Gastrocnemius medialis (tissue), 4 donors: ENCODE results near the gene HAUS7. TPM values are rescaled to one million over a fixed set of nuclear protein-coding genes. Genes with fewer than 3 reads are reported as not detected.

Experiments
- ATAC-seq, 2 donors: fragments of 150-250 bp; one replicate each; pipeline ENCODE4 v1.9.1; 2016
- DNase-seq, 2 donors: peaks; one replicate each; pipeline ENCODE4 v3.0.0-alpha.2; 2019
- H3K27ac ChIP-seq, 4 donors: fragments of 200-600 bp; sonication (generic); 1 replicate in 1 of 4; 2 replicates in 3 of 4; pipeline ENCODE4 v1.5.1; 2016 to 2018; ENCODE audit warnings: mild to moderate bottlenecking in 2 of 4, moderate library complexity in 1 of 4
- H3K27me3 ChIP-seq, 3 donors: fragments of 200-600 bp; sonication (generic) in 2 of 3; 1 replicate in 1 of 3; 2 replicates in 2 of 3; pipeline versions ENCODE4 v1.5.1 to v1.6.0; 2016 to 2019; ENCODE audit warnings: mild to moderate bottlenecking in 1 of 3, moderate library complexity in 1 of 3
- H3K36me3 ChIP-seq, 2 donors: fragments of 200-600 bp; sonication (generic) in 1 of 2; one replicate each; pipeline ENCODE4 v1.5.1; 2017 to 2018
- H3K4me1 ChIP-seq, 2 donors: fragments of 200-600 bp; sonication (generic) in 1 of 2; one replicate each; pipeline ENCODE4 v1.5.1; 2016 to 2017; ENCODE audit warnings: mild to moderate bottlenecking in 2 of 2
- H3K4me3 ChIP-seq, 4 donors: fragments of 200-600 bp; sonication (generic) in 3 of 4; 1 replicate in 1 of 4; 2 replicates in 3 of 4; pipeline ENCODE4 v1.5.1; 2016 to 2019; ENCODE audit warnings: mild to moderate bottlenecking in 2 of 4
- H3K9me3 ChIP-seq, 3 donors: fragments of 200-600 bp; sonication (generic) in 2 of 3; 1 replicate in 1 of 3; 2 replicates in 2 of 3; pipeline ENCODE4 v1.5.1; 2016 to 2019
- POLR2A ChIP-seq, 2 donors: fragments of 450-650 bp; IDR thresholded peaks; one replicate each; pipeline ENCODE4 v1.6.1; 2017; ENCODE audit warnings: antibody characterized with exemption in 2 of 2, mild to moderate bottlenecking in 2 of 2, moderate library complexity in 2 of 2
- in situ Hi-C, 4 donors: fragments of 200-750 bp; cut with MboI; loops; one replicate each; pipeline versions ENCODE4 v1.15.0 to v1.8.0; 2017; ENCODE audit warnings: low sequenced_read_pairs in 4 of 4
- intact Hi-C: fragments of 100-400 bp; cut with DNase I; formaldehyde crosslinking; loops from one replicate; pipeline ENCODE4 v1.15.1; 2023; ENCODE audit warnings: low total_unique reads
- total RNA-seq, 4 donors: library from RNA; depleted of rRNA; stranded (reverse); fragments of >200 nt; gene quantifications; one replicate each; pipeline versions ENCODE4 v1.1.0 to v1.2.3, GENCODE V29; 2016
- TF ChIP-seq, protein P1 (sequence below), 5 experiments: fragments of 450-650 bp in 3 of 5; fragments of 200-600 bp in 2 of 5; sonication (generic) in 2 of 5; IDR thresholded peaks in 4 of 5; conservative IDR thresholded peaks in 1 of 5; 1 replicate in 4 of 5; 2 replicates in 1 of 5; pipeline ENCODE4 v1.5.1; 2016 to 2019; ENCODE audit warnings: antibody characterized with exemption in 5 of 5, mild to moderate bottlenecking in 3 of 5, moderate library complexity in 3 of 5

Gene HAUS7
- total RNA-seq, 4 donors from 2014 or later: 10.6 to 19.8 (median 13.2) TPM

DNA sequence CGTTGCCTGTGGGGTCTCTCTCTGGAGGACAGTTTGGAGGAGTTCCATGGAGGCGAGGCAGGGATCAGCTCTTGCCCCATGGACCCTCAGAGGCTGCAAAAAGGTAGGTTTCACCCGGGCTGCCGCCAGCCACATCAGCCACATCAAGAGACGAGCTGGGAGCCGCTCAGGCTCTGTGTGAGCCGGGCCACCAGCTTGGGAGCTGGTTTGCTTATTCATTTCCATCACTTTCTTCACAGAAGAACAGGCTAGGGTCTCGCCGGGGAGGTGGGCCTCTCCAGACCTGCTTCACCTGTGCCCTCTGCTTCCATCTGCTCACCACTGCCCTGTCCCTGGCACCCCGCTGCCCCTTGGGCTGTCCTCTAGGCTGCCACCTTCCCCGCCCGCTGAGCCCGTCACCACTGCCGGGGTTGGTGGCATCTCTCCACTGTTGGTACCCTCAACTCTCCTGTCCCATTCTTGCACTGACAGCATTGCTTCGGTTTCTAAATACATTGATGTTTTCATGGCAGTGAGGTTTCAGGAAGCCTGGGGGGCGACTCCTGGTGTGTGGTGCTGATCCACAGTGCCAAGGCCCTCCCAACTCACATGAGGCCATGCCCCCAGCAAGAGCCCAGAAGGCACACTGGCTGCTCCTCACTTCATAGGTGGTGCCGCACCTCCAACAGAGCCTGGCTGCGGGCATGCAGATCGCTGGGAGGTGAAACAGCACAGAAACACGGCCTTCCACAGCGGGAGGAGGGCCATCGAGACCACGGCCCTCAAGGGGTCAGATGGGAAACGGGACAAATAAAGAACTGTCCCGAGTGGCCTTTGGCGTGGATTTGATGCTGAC, 20.0 kb downstream of the HAUS7 start:
- Histone ChIP-seq H3K4me1 (no peaks in the 10 kb centered on the region), H3K4me3 (no peak overlapping the region), H3K27ac (no peak overlapping the region), H3K36me3 (peaks cover 0 to 9% of the 10 kb centered on the region in 2 donors), H3K27me3 (no peaks in the 10 kb centered on the region), H3K9me3 (no peaks in the 10 kb centered on the region)
- no peak for TF ChIP-seq POLR2A (IDR thresholded peaks at IDR 0.05)
- TF ChIP-seq, protein P1, sequence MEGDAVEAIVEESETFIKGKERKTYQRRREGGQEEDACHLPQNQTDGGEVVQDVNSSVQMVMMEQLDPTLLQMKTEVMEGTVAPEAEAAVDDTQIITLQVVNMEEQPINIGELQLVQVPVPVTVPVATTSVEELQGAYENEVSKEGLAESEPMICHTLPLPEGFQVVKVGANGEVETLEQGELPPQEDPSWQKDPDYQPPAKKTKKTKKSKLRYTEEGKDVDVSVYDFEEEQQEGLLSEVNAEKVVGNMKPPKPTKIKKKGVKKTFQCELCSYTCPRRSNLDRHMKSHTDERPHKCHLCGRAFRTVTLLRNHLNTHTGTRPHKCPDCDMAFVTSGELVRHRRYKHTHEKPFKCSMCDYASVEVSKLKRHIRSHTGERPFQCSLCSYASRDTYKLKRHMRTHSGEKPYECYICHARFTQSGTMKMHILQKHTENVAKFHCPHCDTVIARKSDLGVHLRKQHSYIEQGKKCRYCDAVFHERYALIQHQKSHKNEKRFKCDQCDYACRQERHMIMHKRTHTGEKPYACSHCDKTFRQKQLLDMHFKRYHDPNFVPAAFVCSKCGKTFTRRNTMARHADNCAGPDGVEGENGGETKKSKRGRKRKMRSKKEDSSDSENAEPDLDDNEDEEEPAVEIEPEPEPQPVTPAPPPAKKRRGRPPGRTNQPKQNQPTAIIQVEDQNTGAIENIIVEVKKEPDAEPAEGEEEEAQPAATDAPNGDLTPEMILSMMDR (IDR thresholded peaks at IDR 0.05 in 4 of 5, conservative IDR thresholded peaks at IDR 0.05 in 1 of 5): no peak
- ATAC-seq (no peak), DNase-seq (no peak)
- in situ Hi-C loops: loop anchor here in 1 of 4 donors (25.0 kb wide), 1 partner anchor 513 kb away; no protein-coding TSS in a partner anchor
- intact Hi-C loops: no loop called here

DNA sequence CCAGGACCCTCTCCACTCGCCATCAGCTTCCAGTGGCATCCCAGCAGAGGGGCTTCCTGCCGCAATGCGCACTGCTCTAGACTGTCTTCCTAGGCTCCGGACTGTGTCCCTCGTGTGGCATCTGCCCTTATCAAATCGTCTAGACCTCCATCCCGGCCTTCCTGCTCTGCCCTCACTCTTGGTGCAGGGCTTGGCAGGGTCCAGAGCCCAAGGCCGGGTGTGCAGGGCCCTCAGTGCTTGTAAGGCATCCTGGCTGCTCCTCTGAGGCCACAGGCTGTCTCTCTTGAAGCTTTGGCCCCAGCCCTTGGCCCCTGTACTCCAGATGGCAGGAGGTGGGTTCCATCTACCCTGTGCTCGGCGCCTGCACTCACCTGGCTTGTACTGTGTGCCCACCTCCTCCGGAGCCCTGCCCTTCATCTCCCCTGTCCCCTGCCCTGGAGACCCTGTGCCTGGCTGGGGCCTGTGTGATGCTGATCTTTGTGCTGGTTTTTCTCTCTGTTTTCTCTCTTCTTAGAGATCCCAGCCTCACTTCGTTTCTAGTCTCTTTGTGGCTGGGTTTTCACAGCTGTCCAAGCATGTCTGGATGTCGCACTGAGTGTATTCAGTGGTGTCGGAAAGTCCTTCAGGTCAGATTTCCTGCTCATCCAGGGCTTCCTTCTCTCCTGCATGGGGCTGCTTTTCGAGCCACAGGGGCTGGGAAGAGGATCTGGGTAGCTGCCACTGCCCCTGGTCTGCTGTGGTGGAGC, 20.8 kb downstream of the HAUS7 start:
- DNase-seq: no peak
- Histone ChIP-seq H3K27ac (no peak overlapping the region), H3K4me3 (no peak overlapping the region), H3K27me3 (no peaks in the 10 kb centered on the region), H3K36me3 (peaks cover 0 to 9% of the 10 kb centered on the region in 2 donors), H3K9me3 (no peaks in the 10 kb centered on the region), H3K4me1 (no peaks in the 10 kb centered on the region)
- intact Hi-C loops (no loop called here), in situ Hi-C loops (loop anchor here in 1 of 4 donors (25.0 kb wide), 1 partner anchor 512 kb away; no protein-coding TSS in a partner anchor)
- no peak for ATAC-seq
- TF ChIP-seq, protein P1 (IDR thresholded peaks at IDR 0.05 in 4 of 5, conservative IDR thresholded peaks at IDR 0.05 in 1 of 5): no peak
- TF ChIP-seq POLR2A (IDR thresholded peaks at IDR 0.05): no peak

DNA sequence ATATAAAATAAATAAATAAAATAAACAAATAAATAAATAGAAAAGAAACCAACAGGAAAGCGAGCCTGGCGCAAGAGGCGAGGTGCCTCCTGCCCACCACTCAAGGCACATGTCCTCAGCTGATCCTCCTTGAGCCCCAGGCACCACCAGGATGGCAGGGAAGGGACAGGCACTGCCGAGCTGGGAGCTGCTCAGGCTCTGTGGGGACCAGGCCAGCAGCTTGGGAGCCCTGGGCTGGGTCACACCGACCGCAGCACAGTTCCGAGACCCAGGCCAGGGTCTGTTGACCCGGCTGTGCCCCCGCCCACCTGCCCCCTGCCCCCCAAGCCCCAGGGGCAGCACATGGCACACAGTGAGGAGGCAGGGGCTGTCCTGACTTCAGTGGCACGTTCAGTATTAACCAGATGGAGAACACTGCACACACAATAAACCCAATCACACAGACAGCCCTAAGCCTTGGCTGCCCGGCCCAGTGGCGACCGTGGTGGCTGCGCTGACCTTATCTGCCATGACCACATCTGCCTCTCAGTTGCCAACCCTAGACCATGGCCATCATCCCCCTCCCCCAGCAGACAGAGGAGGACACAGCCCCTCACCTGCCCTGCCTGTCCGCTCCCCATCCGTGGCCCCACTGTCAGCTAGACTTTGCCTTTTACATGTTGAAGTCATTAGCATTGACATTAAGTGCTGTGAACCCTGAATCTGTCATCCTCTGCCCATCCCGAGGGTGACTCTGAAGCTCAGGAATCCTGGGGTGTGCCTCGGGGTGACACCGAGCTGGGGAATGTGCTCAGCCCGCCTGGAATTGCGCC, 21.6 kb downstream of the HAUS7 start:
- Histone ChIP-seq H3K27ac (no peak overlapping the region), H3K9me3 (no peaks in the 10 kb centered on the region), H3K4me1 (no peaks in the 10 kb centered on the region), H3K36me3 (peaks cover 0 to 4% of the 10 kb centered on the region in 2 donors), H3K27me3 (no peaks in the 10 kb centered on the region), H3K4me3 (no peak overlapping the region)
- TF ChIP-seq, protein P1 (IDR thresholded peaks at IDR 0.05 in 4 of 5, conservative IDR thresholded peaks at IDR 0.05 in 1 of 5): no peak
- TF ChIP-seq POLR2A (IDR thresholded peaks at IDR 0.05): no peak
- no peak for DNase-seq
- intact Hi-C loops (no loop called here), in situ Hi-C loops (no loop called here)
- ATAC-seq: no peak

DNA sequence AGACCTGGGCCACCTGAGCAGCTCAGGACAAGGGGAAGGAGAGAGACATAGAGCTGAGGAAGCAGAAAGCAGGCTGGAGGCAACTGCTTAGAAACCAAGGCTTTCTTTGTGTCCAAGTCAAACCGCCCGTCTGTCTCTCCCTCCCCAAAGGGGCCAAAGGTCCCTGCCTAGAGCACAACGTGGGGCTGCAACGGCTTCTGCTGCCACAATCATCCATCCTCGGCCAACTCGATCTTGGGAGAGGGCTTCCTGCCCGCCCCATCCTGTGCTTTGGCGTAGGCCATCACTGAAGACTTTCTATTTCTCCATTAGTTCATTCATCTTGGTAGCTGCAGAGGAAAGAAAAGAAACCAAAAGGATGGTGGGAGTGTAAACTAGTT, 22.8 kb downstream of the HAUS7 start:
- DNase-seq (no peak), ATAC-seq (no peak)
- intact Hi-C loops: no loop called here
- no peak overlapping the region for H3K4me3 ChIP-seq
- no peaks in the 10 kb centered on the region for H3K4me1 ChIP-seq
- H3K27me3 ChIP-seq: no peaks in the 10 kb centered on the region
- H3K27ac ChIP-seq: no peak overlapping the region
- no peaks in the 10 kb centered on the region for H3K36me3 ChIP-seq
- no peaks in the 10 kb centered on the region for H3K9me3 ChIP-seq
- in situ Hi-C loops: no loop called here
- no peak for TF ChIP-seq POLR2A (IDR thresholded peaks at IDR 0.05)
- TF ChIP-seq, protein P1 (IDR thresholded peaks at IDR 0.05 in 4 of 5, conservative IDR thresholded peaks at IDR 0.05 in 1 of 5): no peak
